ENCODE data around the gene RTN3.
A peak's percentile ranks its signal among the peaks of the same experiment; 100 is the strongest.
"Not testable (repeated sequence)": the region's sequence is repeated elsewhere in the genome, so short reads cannot be mapped to it uniquely, and the experiment has no call there.

Gene RTN3

GRCh38 chr11:63683133-63683991 is 2.1 kb downstream of the RTN3 start:
- DNase-seq, result peak; percentile 24

GRCh38 chr11:63685158-63685721 is 3.9 kb downstream of the RTN3 start:
- not testable (repeated sequence) for DNase-seq

DNA sequence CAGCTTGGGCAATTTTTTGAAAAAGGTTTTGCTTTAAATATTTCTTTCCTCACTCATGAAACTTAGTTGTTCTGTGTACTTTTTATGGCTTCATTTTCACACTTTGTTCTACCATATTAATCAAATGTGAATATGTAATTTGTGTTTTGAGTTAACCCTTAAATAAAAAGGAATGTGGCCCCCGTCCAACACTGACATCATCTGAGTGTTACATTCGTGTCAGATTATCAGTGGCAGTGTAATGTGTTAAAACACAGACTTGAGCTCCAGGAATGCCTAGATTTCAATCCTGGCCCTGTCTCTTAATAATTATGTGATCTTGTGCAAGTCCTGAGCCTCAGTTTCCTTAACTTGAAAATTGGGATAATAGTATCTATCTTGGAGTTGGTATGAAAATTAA is 5.6 kb downstream of the RTN3 start:
- no peak for DNase-seq

- DNase-seq, result no peak
Measured at GRCh38 chr11:63687845-63688244, 6.5 kb downstream of the RTN3 start.

- DNase-seq, result no peak
Measured at GRCh38 chr11:63694596-63694995, 13.3 kb downstream of the RTN3 start.

DNA sequence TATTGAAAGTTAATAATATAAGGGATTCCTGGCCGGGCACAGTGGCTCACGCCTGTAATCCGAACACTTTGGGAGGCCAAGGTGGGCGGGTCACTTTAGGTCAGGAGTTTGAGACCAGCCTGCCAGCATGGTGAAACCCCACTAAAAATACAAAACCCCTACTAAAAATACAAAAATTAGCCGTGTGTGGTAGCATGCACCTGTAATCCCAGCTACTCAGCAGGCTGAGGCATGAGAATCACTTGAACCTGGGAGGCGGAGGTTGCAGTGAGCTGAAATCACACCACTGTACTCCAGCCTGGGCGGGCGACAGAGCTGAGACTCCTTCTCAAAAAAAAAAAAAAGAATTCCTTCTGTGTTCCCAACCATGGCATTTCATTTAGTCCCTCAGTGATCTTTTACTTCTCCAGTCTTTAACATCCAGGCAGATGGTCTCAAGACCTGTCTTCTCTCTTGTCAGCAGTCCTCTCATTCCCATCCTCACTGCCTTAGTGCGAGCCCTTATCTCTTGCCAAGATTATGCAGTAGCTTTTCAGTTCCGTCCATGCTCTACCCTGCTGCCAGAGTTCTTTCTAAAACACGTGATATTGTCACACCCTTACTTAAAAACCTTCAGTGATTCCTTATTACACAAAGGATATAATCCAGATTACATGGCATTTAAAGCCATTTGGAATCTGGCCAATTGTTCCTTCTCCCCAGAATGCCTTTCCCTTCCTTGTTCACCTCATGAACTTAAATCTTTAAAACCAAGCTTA is 17.9 kb downstream of the RTN3 start:
- DNase-seq, result no peak

DNA sequence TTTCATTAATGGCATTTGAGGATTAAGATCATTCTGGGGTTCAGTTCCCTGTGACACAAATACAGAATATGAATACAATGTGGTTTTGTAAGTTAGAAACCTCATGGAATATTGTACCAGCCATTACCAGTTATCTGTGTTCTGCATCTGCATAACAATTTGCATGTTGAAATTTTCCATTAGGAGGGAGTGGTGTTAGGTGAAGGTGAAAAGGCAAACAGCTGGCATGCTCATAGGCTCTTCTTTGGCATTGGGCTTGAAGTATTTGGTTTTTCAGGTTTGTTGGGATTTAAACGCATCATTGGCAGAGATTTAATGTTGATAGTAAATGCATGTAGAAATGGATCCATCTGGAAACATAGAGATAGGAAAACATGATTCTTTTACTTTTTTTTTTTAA is 18.6 kb downstream of the RTN3 start:
- DNase-seq, result no peak

DNA sequence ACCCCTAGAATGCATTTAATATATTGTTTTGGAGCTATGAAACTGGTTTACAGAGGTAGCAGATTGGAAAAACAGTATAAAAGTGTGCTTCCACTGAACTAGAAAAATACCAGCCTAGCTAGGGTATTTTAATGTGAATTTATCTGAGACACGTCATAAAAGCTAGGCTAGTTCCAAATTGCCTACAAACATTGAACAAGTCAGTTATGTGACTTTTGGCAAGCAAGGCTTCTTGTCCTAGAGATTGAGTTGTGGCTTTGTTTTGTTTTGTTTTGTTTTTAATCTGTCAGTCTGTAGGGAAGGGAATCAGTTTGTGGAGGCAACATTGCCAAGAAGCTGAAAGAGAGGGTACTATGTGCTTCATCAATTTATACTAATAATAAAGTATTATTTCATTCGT is 24.2 kb downstream of the RTN3 start:
- DNase-seq, result no peak

DNA sequence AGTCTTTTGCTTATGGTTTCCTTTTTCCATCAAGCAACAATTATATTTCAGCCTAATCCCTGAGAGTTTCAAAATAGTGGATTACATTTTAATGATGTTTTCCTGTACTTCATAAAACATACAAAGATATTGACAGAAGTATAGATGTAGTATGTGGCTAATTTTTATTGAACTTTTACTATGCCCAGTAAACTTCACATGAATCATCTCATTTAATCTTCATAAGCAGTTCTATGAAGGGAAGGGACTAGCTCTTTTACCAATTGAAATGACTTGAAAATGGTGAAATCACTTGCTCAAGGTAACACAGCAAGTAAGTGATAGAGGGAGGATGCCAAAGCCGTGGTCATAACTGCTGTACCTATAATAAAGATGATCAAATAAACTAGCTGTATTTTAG is 27.5 kb downstream of the RTN3 start:
- no peak for DNase-seq

DNA sequence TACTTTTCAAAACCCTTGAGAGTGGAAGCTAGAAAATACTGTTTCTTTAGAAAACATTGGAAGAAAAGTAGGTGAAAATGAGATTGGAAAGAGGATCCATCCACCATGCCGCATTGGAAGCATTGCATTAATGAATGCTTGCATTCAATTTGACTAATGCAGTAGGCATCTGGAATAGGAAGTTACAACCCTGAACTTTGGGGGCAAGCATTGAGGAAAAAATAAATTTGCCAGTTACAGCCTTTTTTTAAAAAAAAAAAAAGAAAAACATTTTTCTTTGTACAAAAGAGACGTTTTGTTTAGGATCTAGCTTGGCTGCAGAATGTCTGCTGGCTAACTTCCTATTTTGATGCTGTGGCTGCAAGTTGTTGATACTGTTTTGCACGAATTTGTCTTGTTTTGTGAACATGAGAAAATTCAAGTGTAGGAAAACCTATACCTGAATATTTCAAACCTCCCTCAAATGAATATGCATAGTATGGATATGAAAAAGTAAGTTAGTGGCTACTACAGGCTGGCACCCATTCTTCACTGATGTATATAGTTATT is 28.1 kb downstream of the RTN3 start:
- DNase-seq, result no peak

GRCh38 chr11:63710476-63711217 is 29.3 kb downstream of the RTN3 start:
- DNase-seq, result no peak

- DNase-seq, result no peak
Measured at GRCh38 chr11:63711838-63712237, 30.5 kb downstream of the RTN3 start.

GRCh38 chr11:63713766-63714165 is 32.5 kb downstream of the RTN3 start:
- no peak for DNase-seq

DNA sequence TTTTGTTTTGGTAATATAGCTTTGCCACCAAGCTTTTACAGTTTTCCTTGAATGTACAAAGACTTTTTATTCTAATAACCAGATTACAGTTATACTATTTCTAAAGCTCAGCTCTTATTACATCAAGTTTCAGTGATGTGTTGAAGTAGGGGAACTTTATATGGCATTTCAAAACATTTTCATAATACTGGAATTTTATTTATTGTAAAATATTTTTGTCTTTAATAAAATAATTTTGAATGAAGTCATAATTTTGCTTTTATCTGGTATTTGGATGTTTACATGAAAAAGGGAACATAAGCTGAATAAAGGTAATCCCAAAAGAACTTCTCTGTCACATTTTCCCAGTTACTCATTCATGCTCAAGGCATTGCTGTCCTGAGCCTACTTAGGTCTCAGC is 34.7 kb downstream of the RTN3 start:
- DNase-seq, result no peak

- no peak for DNase-seq
Measured at GRCh38 chr11:63719001-63719400, 37.7 kb downstream of the RTN3 start.

DNA sequence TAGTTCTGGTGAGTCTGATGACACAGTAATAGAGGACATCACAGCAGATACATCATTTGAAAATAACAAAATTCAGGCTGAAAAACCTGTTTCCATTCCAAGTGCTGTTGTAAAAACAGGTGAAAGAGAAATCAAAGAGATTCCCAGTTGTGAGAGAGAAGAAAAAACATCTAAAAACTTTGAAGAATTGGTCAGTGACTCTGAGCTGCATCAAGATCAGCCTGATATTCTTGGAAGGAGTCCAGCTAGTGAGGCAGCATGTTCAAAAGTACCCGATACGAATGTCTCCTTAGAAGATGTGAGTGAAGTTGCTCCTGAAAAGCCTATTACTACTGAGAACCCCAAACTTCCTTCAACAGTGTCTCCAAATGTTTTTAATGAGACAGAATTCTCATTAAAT is 38.7 kb downstream of the RTN3 start:
- DNase-seq, result no peak

- DNase-seq, result no peak
Measured at GRCh38 chr11:63720611-63721010, 39.3 kb downstream of the RTN3 start.

- no peak for DNase-seq
Measured at GRCh38 chr11:63729326-63729725, 48.0 kb downstream of the RTN3 start.

DNA sequence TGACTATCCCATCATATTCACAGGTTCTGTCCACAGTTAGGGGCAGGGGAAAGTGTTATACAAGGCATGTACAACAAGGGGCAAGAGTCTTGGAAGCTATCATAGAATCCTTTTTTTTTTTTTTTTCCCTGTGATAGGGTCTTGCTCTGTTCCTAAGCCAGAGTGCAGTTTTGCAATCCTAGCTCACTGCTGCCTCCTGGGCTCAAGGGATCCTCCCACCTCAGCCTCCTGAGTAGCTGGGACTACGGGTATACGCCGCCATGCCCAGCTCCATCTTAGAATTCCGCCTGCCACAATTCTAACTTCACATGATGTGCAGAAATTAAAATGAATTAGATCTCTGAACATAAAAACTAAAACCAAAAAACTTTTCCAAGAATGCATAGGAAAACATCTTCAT is 55.6 kb downstream of the RTN3 start:
- no peak for DNase-seq

DNA sequence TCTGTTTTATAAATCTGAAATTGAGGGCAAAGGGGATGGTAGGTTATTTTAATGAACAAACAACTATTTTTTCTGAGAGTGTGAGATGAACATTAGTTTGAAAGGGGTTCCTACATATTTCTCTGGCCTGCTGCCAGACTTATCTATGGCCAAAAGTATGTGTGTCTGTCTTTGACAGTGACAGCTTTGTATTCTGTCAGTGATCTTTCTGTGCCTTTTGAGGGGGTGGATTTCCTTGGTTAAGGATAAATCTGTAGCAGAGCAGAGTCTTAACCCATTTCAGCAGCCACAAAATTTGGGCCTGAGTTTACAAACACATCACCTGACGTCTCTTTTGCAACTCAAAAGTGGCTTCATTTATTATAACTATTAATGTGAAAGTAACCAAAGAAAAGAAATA is 56.4 kb downstream of the RTN3 start:
- no peak for DNase-seq

DNA sequence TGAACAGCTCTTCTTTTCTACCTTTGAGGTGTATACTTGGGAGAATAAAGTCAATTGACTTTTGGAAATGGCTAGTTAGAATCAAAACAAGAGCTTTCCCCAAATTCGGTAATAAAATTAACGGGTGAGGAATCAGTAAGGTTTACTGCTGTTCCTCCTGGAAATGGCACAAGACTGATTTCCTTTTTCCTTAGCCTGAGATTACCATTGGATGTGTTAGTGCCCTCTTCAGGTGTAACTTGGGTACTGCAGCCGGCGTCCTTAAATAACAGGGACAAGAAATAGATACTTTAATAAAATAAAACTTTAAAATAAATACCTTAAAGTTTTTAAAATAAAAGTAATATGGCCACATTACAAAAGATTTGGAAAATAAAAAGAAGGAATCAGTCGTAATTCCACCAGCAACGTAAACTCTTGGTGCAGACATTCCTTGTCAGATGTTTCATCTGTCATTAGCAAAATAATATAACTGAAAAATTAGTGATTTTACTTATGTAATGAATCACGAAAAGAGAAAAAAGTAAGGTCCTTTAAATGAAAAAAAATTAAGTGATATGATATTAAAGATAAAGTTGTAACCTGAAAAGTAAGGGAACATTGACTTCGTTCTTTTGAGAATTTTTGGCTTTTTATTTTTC is 57.5 kb downstream of the RTN3 start:
- peak; percentile 60 for DNase-seq

All from NCI-H1105 treated with DMSO at 0.1 percent for 48 hours (cell line).